ENCODE measurements around the gene HSBP1L1. TPM values are rescaled to one million over a fixed set of nuclear protein-coding genes. Genes with fewer than 3 reads are reported as not detected.

HSBP1L1 gene
- total and polyA plus RNA-seq, 2 of the 13 experiments (the other 11 are each of a cell fraction or from before 2014, with no cell fraction given), result 22.6 to 45.1 TPM

GRCh38 chr18:79947881-79948610 lies 16.4 kb upstream of the HSBP1L1 start (continued):
- TF ChIP-seq, protein P1, sequence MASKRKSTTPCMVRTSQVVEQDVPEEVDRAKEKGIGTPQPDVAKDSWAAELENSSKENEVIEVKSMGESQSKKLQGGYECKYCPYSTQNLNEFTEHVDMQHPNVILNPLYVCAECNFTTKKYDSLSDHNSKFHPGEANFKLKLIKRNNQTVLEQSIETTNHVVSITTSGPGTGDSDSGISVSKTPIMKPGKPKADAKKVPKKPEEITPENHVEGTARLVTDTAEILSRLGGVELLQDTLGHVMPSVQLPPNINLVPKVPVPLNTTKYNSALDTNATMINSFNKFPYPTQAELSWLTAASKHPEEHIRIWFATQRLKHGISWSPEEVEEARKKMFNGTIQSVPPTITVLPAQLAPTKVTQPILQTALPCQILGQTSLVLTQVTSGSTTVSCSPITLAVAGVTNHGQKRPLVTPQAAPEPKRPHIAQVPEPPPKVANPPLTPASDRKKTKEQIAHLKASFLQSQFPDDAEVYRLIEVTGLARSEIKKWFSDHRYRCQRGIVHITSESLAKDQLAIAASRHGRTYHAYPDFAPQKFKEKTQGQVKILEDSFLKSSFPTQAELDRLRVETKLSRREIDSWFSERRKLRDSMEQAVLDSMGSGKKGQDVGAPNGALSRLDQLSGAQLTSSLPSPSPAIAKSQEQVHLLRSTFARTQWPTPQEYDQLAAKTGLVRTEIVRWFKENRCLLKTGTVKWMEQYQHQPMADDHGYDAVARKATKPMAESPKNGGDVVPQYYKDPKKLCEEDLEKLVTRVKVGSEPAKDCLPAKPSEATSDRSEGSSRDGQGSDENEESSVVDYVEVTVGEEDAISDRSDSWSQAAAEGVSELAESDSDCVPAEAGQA (IDR thresholded peaks at IDR 0.05; ENCODE audit: low read depth), result peak; percentile 63
- TF ChIP-seq, protein P1 (CRISPR knock-in tag; IDR thresholded peaks at IDR 0.05; ENCODE audit: borderline replicate concordance), result no peak
- TF ChIP-seq ZBTB37 (CRISPR knock-in tag; IDR thresholded peaks at IDR 0.05) (no peak), MXI1 (IDR thresholded peaks at IDR 0.05; ENCODE audit: borderline replicate concordance, low read depth, low read length) (peak; percentile 32; the same call in 1 of the 3 replicates), PPARG (CRISPR knock-in tag; conservative IDR thresholded peaks at IDR 0.05) (peak; percentile 84), FOXK1 (CRISPR knock-in tag; IDR thresholded peaks at IDR 0.05; ENCODE audit: borderline replicate concordance, low read depth) (peak; percentile 56; the same call in 1 of the 2 replicates), ZNF878 (CRISPR knock-in tag; IDR thresholded peaks at IDR 0.05) (no peak), ZNF121 (CRISPR knock-in tag; IDR thresholded peaks at IDR 0.05) (0 out of 2 replicates have a peak, but pooled peaks have one; percentile 38), ZBTB38 (CRISPR knock-in tag; IDR thresholded peaks at IDR 0.05) (peak; percentile 96), DMTF1 (CRISPR knock-in tag; IDR thresholded peaks at IDR 0.05) (no peak), KLF16 (CRISPR knock-in tag; IDR thresholded peaks at IDR 0.05) (peak in 1 of 2 experiments; percentile 36; a peak in 1 of 4 replicates), NR2F6 (IDR thresholded peaks at IDR 0.05) (peak; percentile 59), NR2F6 (CRISPR knock-in tag; IDR thresholded peaks at IDR 0.05) (peak; percentile 73), RBM22 (optimal IDR thresholded peaks at IDR 0.05; ENCODE audit: low read length) (no peak)
- TF ChIP-seq, protein P2, sequence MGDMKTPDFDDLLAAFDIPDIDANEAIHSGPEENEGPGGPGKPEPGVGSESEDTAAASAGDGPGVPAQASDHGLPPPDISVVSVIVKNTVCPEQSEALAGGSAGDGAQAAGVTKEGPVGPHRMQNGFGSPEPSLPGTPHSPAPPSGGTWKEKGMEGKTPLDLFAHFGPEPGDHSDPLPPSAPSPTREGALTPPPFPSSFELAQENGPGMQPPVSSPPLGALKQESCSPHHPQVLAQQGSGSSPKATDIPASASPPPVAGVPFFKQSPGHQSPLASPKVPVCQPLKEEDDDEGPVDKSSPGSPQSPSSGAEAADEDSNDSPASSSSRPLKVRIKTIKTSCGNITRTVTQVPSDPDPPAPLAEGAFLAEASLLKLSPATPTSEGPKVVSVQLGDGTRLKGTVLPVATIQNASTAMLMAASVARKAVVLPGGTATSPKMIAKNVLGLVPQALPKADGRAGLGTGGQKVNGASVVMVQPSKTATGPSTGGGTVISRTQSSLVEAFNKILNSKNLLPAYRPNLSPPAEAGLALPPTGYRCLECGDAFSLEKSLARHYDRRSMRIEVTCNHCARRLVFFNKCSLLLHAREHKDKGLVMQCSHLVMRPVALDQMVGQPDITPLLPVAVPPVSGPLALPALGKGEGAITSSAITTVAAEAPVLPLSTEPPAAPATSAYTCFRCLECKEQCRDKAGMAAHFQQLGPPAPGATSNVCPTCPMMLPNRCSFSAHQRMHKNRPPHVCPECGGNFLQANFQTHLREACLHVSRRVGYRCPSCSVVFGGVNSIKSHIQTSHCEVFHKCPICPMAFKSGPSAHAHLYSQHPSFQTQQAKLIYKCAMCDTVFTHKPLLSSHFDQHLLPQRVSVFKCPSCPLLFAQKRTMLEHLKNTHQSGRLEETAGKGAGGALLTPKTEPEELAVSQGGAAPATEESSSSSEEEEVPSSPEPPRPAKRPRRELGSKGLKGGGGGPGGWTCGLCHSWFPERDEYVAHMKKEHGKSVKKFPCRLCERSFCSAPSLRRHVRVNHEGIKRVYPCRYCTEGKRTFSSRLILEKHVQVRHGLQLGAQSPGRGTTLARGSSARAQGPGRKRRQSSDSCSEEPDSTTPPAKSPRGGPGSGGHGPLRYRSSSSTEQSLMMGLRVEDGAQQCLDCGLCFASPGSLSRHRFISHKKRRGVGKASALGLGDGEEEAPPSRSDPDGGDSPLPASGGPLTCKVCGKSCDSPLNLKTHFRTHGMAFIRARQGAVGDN (CRISPR knock-in tag; IDR thresholded peaks at IDR 0.05), result peak; percentile 89

All from HepG2 (cell line).